GM12872 (cell line): Measurements from ENCODE around the gene GRK1.
A peak's percentile ranks its signal among the peaks of the same experiment; 100 is the strongest.

Experiments used
- TF ChIP-seq, protein P1 (sequence below): IDR thresholded peaks from 3 replicates; pipeline ENCODE4 v1.5.1; 2011; ENCODE audit warnings: low read depth, mild to moderate bottlenecking, low read length, moderate library complexity; ENCODE audit not compliant: insufficient read depth

Gene GRK1

DNA sequence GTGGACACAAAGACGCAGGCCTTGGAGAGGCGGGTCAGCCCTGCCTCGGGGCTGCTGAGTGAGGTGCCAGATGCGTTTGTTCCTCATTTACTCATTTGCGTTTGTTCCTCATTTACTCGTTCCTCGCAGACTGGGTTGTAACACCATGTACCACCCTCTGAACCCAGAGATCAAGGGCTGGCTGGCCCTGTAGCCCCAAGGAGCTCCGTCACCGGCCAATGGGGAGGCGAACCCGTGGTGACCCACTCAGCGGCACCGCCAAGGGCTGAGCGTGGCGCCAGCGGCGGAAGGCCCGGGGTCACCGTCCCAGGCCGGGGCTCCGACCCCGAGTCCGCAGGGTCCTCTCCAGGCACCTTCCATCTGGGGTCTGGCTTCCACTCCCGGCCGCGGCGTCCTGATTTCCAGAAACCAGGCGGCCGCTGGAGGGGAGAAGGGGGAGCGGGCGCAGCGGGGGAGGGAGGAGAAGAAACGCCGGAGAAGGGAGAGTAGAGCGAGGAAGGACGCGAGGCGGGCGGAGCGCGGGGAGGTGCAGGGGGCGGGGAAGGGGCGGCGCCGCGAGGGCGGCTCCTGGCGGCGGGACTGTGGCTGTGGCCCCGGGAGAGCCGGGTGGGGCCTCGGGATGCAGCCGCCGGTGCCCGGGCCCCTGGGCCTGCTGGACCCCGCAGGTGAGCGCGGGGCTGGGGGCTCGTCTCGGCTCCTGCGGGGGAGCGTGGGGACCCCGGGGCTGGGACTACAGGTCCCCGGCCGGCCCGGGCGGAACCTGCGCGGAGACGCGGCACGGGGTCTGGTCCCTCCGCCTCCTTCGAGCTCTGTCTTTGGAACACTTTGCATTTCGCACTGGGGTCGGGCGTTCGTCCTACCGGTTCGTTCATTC is 91.9 kb downstream of the GRK1 start, which contains the start of gene TMEM255B:
Gene TMEM255B (plus strand): TSS at position 576 of the 874 bp plus-strand sequence. CDS start 44 bp downstream, at position 620.
- TF ChIP-seq, protein P1, sequence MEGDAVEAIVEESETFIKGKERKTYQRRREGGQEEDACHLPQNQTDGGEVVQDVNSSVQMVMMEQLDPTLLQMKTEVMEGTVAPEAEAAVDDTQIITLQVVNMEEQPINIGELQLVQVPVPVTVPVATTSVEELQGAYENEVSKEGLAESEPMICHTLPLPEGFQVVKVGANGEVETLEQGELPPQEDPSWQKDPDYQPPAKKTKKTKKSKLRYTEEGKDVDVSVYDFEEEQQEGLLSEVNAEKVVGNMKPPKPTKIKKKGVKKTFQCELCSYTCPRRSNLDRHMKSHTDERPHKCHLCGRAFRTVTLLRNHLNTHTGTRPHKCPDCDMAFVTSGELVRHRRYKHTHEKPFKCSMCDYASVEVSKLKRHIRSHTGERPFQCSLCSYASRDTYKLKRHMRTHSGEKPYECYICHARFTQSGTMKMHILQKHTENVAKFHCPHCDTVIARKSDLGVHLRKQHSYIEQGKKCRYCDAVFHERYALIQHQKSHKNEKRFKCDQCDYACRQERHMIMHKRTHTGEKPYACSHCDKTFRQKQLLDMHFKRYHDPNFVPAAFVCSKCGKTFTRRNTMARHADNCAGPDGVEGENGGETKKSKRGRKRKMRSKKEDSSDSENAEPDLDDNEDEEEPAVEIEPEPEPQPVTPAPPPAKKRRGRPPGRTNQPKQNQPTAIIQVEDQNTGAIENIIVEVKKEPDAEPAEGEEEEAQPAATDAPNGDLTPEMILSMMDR = peak; percentile 19; the same call in 1 of the 3 replicates

DNA sequence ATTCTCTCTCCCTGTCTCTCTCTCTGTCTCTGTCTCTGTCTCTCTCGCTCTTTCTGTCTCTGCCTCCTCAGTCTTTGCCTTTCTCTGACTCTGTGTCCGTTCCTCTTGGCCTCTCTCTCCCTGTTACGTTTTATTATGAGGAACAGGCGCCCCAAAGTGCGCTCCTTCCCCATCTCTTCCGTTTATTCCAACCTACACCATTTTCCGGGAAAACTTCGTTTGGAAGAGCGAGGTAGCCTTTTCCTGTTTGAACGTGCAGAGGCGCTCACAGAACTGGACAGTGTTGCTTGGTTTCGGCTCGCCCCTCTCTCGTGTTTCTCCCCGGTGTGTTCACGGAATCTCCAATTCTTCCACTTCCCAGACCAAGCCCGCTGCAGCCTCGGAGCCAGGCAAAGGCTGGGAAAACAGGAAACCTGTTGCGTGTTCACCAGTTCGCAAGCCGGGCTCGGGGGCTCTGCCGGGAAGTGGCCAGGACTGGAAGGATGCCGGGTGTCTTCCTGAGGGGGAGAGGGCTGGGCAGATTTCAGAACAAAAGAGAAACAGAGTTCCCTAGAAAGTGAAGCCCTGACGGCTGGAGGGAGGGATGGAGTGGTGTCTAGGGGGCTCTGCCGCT is 92.6 kb downstream of the GRK1 start:
- TF ChIP-seq, protein P1 = no peak

DNA sequence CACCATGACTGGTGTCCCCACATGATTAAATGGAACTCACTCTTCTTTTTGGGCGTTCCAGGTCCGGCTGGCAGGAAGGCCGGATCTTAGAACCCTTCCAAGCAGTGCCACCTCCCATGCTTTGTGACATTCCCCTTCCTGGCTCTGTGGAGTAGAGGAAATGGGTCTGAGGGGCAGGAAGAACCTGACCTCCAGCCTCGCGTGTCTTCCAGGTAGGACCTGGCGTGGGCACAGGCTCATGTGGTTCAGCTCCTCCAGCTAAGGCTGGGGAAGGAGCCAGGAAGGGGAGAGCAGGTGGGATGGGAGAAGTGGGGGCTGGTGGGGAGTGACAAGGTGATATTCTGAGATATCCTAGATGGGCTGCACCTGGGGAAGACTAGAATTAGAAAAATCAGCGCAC is 94.1 kb downstream of the GRK1 start:
- TF ChIP-seq, protein P1 = no peak

DNA sequence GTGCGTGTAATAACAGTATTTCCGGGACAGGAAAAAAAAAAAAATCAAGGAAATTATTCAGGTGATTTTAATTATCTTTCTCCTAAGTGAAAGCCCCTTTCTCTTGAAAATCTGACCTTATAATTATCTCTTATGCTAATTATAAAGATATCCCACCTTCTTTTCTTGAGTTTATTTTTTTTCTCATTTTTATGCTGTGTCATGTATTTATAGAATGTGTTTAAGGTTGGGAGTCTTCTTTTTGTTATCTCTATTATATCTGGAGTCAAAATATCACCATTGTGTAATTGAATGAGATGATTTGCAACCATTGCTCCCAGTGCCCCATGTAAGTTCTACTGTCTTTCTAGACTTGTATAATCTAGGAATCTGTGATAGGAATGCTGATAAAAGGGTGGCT is 95.1 kb downstream of the GRK1 start:
- TF ChIP-seq, protein P1 = no peak

DNA sequence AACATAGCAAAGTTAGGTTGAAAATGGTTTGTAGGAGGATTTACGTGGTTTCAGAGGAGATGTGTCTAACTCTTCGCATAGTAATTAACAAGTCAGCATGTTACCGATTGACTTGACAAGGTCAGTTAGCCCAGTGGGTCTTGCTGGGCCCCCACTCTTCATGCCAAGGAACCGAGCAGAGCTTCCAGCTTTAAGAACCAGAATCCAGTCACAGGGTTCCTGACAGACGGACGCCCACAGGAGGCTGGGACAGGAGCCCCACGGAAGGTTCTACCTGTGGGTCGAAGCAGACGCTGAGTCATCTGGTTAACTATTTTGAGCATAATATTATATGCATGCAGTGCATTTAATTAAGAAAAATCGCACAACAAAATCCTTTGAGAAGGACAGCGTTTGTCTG is 95.5 kb downstream of the GRK1 start:
- TF ChIP-seq, protein P1 = no peak

DNA sequence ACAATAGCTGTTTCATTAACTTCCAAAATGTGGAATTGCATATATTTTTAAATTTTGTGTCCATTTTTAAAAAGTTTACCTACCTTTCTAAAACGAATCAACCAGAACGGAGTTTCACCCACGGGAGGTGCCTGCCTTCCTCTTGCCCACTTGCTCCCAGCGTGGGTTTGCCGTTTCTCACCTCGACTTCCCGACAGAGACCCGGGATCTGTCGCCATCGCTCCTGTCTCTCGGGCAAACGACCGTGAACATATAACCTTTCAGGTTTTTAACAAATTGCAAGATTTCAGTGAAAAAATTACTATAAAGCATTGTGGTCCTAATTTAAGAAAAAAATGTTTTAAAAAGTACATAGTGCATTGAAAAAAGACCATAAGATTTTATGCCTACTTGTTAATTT is 96.2 kb downstream of the GRK1 start:
- TF ChIP-seq, protein P1 = no peak

DNA sequence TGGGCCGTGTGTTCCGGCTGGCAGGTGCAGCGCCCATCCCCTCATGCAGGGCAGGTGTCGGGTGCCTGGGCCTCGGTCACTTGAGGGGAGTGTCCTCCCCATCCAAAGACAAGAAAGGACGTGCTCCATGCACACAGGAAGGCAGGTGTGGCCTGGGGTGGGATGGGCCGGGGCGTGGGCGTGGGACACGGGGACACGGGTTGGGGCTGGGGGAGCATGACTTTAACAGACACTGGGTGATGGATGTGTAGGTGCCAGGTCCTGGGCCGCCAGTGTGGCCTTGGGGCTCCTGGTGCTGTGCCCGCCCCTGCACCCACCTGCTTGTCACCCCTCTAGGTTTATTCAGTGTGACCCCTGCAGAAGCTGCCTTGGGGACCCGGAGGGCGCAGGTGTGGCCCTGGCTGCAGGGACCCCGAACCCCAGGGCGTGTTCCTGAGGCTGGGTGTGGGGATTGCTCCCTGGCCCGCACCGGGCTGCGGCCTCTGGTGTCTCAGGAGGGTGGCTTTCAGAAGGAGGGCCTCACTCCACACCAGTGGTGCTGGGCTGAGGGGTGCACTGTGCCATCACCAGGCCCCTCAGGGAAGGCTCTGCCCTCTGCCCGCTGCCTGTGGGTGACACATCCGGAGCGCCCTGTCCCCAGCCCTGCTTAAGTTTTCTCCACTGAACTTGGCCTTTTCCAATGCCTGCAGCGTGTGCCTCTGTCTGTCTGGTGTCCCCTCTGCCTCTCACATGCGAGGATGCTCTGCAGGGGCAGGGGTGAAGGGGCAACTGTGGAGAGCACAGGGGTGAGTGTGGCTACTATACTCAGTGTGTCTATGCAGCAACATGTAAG is 97.2 kb downstream of the GRK1 start:
- TF ChIP-seq, protein P1 = no peak
